Effector CD4-positive, alpha-beta T cell (primary cell): ENCODE data around the gene TGFB2.

Source experiments
- DNase-seq: peaks from one replicate; pipeline ENCODE4 v3.0.0-alpha.2; 2020

The TGFB2 gene

DNA sequence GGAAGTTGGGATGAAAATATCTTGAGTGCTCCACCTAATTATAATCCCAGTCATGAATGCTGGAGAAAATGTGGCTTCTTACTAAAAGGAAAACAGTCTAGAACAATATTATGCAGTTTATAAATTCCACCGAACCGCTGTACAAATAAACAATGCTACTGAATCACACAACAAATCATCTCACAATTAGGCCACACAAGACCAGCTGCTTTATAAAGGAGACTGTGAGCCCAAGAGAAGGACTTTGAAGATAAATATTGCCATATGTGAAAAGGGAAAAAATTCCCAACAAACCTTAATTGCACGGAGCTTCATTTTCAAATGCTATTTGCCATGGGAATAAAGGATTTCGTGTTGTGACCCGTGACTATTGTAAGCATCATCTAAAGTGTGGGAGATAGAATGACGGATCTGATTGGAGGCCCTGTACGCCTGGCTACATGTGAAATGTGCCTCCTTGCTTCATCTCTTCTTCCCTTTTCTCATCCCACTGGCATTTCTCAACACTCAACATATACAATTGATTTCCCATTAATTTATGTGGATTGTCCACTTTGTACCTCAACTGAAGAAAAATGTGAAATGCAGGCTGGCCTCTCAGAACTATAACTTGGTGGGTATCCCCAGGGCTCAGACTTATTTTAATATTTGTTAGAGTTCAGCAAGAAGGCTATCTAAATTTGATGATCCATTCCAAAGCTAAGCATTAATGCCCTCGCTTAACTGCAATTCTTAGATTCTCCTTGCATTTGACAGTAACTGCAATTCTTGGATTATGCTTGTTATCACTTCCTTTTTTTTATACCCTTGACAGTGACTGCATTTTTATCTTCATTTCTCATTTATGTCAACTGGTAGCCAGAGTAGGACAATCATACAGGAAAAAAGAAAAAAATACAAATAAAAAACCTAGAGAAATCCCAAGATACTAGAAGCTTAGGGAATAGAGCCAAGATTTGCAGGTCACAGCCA, 122.3 kb downstream of the TGFB2 start:
- DNase-seq: no peak

DNA sequence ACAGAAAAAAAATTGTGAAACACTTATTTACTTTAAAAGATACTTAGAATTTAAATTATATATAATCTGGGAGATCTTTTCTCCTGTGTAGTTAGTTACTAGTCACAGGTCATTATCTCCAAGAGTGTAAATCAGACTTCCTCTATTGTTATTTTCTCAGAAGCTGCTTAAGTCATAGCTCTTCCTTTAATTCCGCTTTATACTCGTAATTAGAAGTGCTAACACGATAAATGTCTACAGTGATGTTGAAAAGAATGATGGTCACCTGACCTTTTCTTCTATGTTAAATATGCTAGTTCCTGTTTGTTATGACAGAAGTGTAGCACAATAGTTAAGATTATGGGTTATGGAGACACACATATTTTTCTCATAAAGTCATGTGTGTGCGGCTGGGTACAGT, 123.6 kb downstream of the TGFB2 start:
- no peak for DNase-seq

DNA sequence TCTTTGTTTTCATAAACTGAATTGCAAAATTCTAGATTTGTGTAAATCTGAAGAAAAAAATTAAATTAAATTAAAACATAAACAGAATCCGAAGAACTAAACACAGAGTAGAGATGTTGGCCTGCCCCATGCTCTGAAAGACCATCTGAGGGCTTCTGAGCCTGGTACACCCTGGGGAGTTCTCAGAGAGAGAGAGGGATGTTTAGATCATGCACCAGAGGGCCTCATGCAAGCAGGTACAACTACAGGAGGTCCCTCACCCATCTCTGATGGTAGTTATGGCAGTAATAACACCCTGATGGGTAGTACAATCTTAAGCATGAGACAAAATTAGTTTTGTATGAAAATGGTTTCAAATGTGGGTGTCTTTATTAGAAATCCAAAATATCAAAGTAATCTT, 127.7 kb downstream of the TGFB2 start:
- no peak for DNase-seq

DNA sequence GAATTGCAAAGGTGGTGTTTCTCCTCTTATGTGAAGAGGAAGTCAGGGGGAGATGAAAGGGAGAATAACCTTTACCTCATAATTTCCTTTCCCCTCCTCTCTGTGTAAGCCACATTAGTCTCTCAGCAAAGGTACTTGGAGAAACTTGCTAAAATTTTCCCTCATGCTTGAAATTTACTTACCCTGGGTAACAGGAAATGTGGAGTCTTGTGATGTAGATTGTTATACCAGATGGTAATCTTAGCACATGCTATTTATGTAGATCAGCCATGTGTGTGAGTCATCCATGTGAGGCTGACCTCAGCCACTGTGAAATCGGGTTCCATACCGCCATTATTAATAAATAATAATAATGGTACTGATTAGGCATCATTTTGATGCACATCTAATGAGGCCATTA, 128.4 kb downstream of the TGFB2 start:
- DNase-seq: no peak

DNA sequence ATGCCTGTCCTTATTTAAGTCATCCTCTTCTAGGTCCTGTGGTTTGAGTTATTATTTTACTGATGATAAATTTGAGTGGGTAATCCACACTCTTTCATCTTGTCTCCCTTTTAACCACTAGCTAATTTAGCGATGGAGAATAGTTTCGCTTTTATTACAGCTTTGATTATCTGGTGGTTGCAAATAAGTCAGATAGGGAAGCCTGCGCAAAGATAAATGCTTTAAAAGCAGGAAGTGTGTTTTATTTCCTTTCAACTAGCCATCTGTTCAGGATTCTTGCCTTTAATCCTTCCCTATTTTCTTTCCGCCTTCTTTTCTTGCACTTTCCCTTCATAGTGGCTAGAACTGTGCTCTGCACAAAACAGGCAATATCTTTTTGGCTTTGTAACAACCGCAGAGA, 129.0 kb downstream of the TGFB2 start:
- no peak for DNase-seq

DNA sequence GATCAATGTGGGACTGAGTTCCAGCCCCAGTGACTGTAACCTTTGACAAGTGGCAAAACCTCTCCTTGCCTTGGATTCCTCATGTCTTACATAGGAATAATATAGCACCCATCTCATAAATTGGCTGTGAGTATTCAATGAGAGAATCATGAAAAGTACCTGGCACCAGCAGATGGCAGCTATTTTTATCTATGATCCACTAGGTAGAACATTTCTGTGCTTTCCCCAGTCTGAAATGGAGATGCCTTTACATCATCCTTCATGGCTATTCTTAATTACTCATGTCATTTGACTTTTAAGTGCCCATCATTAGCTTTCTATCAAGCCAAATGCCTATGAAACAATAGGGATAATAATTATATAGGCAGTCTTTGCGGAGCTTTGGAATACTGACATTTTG, 130.1 kb downstream of the TGFB2 start:
- DNase-seq: no peak

DNA sequence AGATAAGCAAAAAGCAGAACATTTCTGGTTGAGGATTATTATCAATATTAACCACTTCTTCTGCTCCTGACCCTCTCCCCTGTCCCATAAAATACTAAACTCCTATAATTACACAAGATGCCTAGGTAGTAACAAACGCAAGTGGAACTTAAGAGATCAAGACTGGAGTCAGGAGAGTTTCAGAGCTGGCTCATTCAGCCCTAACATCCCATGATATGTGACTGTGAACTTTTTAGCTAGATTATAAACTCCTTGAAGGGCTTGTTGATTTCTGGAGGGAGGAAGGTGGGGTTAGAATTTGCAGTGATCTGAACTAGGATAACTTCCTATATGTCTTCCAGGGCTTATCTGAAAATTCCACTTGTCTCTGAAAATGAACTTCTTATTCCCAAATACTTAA, 130.6 kb downstream of the TGFB2 start:
- no peak for DNase-seq

DNA sequence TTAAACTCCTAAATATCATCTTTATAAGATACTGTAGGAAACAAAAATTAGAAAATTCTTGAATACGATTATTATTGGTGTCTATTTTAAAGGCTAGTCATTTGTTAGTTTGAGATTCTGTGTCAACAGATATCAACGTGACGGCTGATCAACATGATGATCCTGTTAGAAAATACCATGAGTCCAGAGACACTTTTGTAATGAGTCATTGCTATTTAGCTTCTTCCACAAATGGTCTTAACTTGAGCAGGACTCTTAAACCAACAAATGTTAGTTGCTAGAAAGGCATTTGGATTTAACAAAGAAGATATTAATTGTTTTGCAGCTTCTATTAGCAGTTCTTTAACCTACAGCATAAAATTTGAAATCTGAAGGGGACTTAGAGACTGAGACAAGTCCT, 131.2 kb downstream of the TGFB2 start:
- no peak for DNase-seq

DNA sequence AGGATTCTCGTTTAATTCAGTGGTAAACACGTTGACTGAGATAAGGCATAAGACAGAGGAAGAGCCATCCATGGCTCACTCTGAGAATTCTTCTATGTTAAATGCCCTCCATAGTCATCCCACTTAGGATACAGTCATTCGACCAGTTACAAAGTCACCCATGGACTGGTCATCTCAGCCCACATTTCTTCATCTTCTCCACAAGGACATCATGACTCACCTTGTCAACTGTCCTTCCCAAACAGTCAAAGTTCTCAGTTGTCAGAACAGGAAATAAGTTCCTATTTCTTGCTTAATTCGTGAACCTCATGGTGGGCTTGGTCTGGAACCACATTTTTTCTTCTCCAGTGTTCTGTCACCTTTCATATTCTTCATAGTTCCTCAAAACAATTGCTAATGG, 133.2 kb downstream of the TGFB2 start:
- DNase-seq: no peak

DNA sequence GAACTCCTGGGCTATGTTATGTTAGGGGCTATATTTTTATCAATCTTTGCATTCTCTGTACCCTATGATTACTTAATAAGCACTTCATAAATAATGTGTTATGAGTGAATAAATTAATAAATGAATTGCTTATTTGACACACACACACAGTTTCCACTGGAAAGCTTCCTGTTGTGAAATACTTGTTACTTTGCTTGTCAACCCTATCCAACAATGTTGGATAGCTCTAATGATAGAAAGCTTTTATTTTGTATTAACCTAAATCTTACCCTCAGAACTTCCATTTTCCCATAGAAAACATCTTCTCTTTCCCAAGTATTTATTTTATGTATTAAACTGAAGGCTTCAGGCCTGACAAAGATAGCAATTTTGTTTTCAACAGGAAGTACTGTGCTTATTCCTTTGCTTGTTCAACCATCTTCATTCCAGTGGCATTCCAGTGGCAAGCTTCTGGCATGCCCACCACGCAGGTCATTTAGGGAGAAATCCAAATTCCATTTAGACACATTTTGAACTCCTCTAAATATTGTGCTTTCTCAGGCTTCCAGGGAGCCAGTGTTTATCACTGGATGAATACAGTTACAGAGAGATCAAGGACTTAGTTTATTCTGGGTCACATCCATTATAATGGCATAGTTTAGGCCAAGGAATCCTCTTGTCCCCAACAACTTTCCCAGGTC, 134.4 kb downstream of the TGFB2 start:
- no peak for DNase-seq

DNA sequence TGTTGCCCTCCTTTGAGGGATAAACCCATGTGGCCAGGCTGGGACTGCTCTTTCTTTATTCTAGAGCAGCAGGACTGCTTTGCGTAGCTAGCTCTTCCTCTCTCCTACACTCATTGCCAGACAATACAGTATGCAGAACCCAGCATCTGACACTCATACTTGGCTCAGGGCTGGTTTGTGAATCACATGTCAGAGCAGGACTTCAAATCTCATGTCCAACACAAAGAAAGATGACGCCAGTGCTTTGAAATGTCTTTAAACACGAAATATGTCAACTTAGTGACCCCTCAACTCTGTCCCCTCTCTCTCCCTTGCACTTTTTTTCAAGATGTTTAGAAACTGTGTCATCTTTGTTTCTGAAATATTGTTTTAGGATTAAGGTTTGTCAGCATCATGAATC, 135.0 kb downstream of the TGFB2 start:
- no peak for DNase-seq

DNA sequence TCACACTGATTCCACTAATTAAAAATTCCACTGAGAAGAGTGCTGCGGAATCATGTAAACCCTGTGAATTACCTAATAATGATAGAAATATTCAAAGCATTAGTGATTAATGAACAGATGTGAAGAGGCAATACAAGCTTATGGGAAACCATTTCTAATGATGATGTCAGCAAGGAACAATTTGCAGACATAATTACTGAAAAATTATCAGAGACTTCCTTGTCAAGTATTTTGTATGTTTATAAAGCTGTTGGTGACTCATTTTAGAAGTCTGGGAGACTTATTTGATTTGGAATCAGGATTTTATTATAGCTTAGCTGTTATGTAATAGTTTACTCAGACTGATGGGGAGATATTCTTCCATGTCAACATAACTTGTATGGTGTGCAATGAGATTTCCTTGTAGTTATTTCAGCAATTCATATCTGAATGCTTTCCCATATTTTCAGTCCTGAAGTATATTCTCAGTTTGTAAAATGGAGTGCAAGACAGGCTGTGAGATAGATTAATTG, 135.5 kb downstream of the TGFB2 start:
- no peak for DNase-seq

DNA sequence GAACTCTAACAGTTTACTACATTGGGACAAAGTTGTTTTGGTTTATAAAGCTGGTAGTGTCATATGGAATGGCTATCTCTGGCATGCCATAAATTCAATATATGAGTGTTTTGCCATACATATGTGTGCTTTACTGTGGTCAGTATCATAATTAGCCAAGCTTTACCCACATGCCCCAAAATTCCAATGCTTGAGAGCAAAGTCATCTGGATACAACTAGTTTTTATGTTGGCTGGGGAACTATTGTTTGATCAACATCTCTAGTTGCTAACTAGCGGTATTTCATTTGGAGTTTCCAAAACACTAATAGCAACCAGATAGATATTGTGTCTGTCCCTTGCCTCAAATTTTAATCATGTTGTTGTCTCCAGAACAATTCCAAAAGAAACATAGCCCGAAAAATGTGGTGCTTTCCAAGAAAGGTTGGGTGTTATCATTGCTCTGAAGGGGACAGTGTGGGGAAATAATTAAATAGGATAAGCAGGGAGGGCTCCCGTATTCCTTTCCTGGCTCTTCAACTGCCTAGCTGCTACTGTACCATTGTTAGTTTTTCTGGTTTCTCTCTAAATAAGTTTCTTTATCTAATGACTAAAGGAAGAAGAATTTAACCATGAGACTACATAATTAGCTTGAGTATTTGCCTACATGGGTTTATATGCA, 136.1 kb downstream of the TGFB2 start:
- no peak for DNase-seq

DNA sequence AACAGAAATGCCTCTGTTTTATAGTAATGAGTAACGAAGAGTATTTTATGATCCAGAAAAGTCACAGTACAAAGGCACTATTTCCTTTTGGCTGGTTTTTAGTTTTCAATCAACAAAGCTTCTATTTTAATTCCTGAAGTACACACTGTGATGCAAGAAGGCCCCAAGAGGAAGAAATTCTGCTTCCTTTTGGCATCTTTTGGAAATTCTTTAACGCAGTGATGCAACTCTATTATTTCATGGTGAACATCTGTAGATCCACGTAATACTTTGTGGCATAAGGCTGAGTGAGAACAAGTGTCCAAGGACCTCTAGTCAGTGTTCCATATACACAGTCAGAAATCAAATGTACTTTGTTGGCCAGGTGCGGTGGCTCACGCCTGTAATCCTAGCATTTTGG, 137.5 kb downstream of the TGFB2 start:
- DNase-seq: no peak

DNA sequence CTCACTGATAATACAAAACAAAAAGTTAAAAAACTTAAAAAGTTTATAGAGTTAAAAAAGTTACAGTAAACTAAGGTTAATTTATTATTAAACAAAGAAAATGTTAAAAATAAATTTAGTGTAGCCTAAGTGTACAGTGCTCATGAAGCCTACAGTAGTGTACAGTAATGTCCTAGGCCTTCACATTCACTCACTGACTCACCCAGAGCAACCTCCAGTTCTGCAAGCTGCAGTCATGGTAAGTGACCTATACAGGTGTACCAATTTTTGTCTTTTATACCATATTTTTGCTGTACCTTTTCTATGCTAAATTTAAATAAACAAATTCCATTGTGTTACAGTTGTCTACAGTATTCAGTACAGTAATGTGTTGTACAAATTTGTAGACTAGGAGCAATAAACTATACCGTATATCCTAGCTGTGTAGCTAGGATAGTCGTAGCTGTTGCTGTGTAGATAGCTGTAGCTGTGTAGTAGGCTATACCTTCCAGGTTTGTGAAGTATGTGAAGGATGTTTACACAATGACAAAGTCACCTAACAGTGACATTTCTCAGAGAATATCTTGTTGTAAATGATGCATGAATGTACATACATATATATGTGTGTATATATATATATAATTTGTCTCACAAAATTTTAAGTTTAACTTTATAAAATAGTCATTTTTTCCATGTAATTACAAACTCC, 140.2 kb downstream of the TGFB2 start:
- no peak for DNase-seq

DNA sequence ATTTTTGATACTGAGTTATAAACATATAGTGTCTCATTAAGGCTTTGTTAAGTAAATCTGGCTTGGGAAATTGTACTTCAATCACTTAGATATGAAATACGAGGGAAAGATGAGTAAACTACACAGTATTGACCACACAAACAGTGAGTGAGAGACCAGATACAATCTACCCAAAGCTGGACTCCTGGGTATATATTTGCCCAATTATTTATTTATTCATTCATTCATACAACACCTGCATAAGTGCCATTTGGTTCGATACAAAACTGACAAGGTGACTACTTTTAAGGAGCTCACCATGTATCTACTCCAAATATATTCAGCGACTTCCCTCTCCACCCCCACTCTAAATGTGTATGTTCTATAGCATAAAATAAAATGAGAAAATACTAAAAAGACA, 143.4 kb downstream of the TGFB2 start:
- DNase-seq: no peak

DNA sequence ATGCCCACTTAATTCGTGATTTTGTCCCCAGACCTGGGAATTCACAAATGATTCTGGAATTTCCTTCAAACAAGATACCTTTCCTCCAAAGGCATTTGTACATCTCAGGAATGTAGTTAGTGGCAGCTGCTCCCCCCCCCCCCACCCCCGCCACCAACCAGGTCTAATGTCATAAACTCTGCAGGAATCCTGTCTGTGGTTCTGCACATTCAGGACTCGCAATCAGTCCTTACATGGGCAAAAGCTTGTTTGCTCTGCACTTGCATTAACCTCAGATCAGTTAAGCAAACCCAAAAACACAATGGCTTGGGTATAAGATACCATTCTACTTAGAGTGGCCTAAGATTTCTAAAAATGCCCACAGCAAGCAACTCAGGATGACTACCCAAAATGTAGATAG, 143.8 kb downstream of the TGFB2 start:
- DNase-seq: no peak

DNA sequence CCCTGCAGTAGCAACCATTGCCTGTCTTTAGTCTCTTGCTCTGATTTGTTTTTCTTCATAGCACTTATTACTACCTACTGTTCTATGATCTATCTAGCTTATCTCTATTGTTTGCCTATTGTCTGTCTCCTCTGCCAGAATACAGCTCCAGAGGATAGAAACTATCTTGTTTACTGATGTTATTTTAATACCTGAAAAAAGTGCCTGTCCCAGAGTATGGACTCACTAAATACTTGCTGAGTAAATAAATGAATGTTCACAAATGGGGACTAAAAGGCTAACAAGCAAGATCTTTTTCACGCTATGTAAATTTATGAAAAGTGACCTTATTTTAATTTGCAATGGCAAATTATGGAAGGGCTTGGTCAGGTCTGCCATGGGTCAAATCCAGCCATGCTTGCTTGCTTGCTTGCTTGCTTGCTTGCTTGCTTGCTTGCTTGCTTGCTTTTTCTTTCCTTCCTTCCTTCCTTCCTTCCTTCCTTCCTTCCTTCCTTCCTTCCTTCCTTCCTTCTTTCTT, 145.3 kb downstream of the TGFB2 start:
- no peak for DNase-seq

DNA sequence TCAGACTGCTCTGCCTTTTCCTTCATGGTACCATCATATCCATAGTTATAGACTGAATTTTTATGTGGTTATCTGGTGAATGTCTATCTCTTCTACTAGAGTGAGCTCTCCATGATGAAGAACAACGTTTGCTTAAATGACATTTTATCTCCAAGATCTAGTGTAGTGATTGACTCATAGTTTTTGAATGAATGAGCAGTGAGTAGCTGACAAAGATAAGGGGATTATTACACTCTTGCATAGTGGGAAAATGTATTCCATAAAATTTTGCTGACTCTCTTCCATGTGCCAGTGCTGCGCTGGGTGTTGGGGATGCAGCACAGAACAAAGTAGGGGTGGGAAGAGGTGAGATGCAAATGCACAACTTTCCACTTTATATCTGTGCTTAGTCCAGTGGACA, 147.7 kb downstream of the TGFB2 start:
- no peak for DNase-seq

DNA sequence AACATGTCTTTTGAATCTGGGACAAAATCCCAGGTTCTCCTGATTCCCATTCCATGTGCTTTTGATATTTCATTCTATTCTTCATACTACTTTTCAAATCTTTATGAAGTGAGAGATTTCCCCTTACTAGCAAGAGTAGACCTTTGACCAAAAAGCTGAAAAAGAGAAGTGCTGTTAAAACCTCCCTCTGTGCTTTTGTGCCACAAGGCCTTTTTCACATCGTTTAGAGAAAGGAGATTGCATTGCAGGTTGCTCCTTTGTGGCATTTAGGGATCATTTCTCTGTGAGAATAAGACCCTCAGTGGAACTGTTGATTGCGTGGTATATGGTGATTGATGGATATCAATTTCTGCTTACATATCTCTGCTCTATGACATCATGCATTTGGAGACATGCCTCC, 148.8 kb downstream of the TGFB2 start:
- no peak for DNase-seq
